Right lung (tissue), 5 donors: ENCODE results near the gene POGLUT2. TPM values are rescaled to one million over a fixed set of nuclear protein-coding genes. Genes with fewer than 3 reads are reported as not detected.
A peak's percentile ranks its signal among the peaks of the same experiment; 100 is the strongest.
"Not testable (repeated sequence)": the region's sequence is repeated elsewhere in the genome, so short reads cannot be mapped to it uniquely, and the experiment has no call there.

Experiments
- DNase-seq, 2 donors: peaks; one replicate each; pipeline ENCODE4 v3.0.0-alpha.2; 2013
- polyA plus RNA-seq, 5 donors: library from polyadenylated mRNA; unstranded; fragments of 120-200 nt; gene quantifications; one replicate each; pipeline versions ENCODE4 v1.2.1 to v1.2.3, GENCODE V29; 2013; ENCODE audit warnings: inconsistent platforms in 1 of 5, low replicate concordance in 1 of 5; ENCODE audit not compliant: insufficient read length in 5 of 5, insufficient read depth in 1 of 5

POGLUT2 gene
- polyA plus RNA-seq, 5 donors, result 30.8 to 40.1 (median 34.2) TPM

- no peak for DNase-seq
These were observed 14.0 kb upstream of the POGLUT2 start for GRCh38 chr13:102812611-102813287.

GRCh38 chr13:102807699-102808098, 8.9 kb upstream of the POGLUT2 start:
- no peak for DNase-seq

- DNase-seq, result no peak
These were observed 6.9 kb upstream of the POGLUT2 start for GRCh38 chr13:102805680-102806079.

DNA sequence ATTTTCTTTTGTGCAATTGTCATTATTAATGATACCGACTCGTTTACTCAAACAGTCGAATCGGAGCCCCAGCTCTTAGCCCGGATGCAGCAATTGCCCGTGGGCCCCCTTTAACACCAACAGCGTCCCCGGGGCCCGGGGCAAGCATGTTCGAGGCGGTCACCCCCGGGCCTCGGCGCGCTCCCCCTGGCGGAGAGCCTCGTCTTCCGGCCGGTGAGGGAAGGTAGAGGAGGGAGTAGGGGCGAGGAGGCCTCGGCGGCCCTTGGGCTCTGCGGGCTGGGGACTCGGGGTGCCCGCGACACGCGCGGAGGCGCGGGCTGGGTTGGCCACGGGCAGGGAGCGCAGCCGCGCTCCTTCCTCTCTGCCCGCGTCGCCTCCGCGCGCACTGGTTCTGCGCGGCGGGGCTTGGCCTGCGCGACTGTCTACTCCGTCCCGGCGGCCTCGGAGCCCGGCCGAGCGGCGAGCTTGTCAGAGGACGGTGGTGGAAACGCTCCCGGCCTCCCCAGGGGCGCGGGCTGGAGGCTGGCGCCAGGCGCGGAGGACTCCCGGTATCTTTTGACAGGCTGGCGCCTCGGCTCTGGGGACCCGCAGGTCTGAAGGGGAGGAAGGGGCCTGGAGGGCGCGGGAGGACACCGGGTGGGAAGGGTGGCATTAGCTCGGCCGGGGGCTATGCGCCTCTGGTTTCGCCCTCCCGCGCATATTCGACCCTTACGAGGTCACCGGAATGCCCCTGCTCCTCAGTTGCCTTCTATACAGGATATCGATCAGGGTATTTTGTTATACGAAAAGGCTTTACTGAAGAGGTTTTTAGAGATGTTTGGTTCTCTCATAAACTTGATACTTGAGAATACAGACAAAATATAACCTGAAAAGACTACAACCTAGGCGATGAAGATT, 1.6 kb upstream of the POGLUT2 start:
- DNase-seq, result peak; percentile 81 to 82

DNA sequence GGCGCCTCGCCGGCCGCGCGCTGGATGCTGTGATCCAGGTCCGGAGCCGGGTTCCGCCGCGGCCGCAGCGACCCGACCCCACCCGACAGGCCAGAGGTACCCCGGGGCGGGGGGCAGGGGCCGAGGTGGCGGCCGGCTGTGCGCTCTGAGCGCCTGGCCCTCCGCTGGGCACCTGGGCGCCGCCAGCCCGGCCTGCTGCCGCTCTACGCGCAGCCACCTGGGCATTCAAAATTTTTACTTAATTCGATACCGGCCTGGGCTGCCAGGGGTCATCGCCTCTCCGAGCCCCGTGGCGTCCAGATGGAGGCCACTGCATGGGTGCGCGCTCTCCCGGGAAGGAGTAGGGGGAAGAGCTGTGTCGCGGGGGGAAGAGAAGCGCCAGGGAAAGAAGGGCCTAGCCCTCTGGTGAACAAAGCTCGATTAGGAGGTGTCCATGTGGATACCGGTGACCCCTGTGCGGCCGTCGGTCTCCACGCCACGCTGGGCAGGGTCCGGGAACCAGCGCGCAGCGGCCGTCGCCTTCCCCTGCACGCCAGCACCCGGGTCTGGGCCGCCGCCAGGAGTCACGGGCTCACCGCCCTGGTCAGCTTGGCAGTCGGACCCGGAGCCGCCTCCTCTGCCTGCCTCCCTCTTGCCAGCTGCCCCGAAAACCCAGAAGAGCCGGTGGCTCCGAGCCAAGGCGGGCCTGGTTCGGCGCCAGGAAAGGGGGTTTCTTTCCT, 809 bp upstream of the POGLUT2 start:
- DNase-seq, result peak in 1 of 2 donors; percentile 44

DNA sequence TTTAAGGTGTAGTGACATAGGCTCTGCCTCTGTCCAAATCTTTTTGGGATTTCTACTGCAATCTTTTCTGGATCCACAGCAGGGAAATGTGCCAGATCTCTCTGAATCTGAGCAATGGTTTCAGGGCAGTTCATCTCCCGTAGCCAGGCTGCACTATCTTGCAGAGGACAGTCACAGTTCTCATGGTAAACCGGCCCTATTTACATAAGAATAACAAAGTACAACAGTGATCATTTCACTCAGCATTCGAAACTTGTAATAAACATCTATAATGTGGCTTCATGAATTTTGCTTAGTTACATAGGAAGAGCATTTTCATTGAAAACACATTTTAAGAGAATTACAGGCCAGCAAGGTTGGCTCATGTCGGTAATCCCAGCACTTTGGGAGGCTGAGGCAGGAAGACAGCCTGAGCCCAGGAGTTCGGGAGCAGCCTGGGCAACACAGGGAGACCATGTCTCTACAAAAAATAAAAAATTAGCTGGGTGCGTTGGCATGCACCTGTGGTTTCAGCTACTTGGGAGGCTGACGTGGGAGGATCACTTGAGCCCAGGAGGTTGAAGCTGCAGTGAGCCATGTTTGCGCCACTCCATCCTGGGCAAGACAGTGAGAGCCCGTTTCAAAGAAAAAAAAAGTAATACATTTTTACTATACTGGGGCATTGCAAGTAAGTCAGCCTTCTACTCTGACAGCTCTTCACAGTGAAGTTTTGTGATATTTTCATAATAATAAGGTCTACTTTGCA, 5.0 kb downstream of the POGLUT2 start:
- no peak for DNase-seq

DNA sequence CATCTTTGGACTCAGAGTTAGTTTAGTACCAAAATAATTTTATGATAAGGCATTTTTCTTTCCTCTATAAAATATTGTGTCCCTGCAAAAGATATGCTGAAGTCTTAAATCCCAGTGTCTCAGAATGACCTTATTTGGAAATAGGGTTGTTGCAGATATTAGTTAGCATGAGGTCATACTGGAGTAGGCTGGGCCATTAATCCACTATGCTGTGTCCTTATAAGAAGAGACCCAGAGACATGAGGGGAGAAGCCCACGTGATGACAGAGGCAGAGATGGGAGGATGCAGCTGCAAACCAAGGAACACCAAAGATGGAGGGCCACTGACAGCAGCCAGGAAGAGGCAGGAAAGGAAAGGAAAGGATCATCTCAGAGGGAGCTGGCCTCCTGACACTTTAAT, 6.4 kb downstream of the POGLUT2 start:
- no peak for DNase-seq

- DNase-seq, result no peak
These were observed 10.1 kb downstream of the POGLUT2 start for GRCh38 chr13:102788683-102789082.

DNA sequence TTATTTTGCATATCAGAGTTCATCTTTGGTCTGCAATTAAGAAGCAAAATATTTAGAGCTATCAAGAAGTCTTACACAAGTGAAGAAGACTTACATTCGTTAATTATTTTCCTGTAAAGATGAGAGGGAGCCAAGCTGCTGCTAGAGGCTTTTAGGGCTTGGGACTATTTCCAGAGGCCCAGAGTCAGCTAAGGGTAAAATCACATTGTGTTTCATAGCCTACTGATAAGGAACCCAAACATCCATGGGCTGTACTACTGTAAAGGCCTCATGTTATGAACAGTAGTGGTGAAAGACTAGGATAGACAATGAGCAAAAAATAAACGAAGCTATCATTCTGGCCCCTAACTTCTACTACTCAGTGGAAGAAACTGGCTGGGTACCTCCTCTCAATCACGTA, 14.3 kb downstream of the POGLUT2 start:
- DNase-seq, result no peak

- no peak for DNase-seq
These were observed 17.2 kb downstream of the POGLUT2 start for GRCh38 chr13:102781591-102781990.

- not testable (repeated sequence) for DNase-seq
These were observed 18.1 kb downstream of the POGLUT2 start for GRCh38 chr13:102780656-102781055.

- DNase-seq, result no peak
These were observed 19.2 kb downstream of the POGLUT2 start for GRCh38 chr13:102779436-102780159.

DNA sequence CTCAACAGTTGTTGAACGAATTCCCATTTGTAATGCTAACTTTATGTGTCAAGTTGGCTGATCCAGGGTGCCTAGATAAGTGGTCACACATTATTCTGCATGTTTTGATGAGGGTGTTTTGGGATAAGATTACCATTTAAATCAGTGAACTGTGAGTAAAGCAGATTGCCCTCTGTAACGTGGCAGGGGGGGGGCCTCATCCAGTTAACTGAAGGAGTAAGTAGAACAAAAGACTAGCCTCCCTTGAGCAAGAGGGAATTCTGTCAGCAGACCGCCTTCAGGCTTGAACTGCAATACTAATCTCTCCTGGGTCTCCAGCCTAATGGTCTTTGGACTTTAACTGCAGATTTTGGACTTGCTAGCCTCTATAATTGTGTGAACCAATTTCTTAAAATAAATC, 21.0 kb downstream of the POGLUT2 start:
- DNase-seq, result no peak

DNA sequence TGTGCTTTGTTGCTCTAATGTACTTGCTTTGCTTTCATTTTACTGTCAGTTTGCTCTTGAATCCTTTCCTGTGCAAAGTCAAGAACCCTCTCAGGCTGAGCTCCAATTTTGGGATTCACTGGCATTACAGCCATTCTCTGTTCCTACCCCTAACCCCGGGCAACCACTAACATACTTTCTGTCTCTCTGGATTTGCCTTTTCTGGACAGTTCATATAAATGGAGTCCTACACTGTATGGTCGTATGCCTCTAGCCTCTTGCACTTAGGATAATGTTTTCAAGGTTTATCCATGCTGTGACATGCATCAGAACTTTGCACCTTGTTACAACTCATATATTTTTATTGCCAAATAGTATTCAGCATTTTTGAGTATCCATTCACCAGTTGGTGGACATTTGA, 22.5 kb downstream of the POGLUT2 start:
- DNase-seq, result no peak

DNA sequence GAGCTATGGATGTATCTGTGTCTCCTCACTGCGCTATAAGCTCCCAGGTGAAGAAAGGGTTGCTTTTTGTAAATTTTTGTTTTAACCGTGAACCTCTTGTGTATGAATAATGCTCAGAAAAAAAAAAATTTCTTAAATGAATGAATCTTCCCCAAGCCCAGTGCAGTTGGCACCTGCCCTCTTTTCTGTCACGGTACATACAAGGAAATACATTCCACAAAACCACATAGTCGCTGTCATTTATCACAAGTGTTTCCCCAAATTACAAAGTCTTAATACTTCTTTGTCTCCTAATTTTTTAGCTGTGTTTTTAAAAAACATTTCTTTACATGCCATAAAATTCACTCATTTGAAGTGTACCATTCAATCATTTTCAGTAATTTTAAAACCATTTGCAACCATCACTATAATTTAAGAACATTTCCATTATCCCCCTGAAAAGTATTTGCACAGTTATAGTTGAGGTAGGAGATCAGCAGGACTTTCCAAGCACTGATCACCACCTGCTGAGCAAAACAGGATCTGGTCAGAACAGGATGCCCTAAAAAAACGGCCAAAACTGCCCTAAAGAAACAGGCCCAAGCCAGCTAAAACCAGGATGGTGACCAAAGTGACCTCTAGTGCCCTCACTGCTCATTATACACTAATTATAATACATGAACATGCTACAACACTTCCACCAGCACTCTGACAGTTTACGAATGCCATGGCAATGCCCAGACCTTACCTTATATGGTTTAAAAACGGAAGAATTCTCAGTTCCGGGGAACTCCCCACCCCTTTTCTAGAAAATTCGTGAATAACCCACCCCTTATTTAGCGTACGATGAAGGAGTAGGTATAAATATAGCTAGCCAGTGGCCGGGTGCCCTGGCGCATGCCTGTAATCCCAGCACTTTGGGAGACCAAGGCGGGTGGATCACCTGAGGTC, 23.9 kb downstream of the POGLUT2 start:
- no peak for DNase-seq

DNA sequence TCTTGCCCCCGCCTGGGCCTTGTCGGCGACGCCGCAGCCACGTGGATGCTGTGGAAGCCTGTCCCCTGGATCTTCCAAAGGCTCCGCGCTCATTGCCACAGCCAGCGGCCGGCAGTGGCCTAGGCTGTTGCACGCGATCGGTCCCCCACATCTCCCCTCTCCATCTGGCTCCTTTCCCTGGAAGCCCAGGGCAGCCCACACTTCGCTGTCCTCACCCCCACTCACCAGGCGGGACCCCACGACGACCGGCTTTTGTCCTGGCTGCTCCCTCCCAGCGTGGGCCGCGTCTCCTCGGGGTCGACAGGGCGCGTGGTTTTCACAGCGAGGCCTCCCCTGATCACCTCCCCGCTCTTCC, 24.6 kb downstream of the POGLUT2 start:
- DNase-seq, result no peak

- DNase-seq, result peak; percentile 88 to 89
These were observed 25.1 kb downstream of the POGLUT2 start, which contains the start of gene TEX30 for GRCh38 chr13:102773441-102774213. Gene TEX30 (minus strand): TSS chr13:102773786. CDS start chr13:102770026, 3,760 bp downstream.

DNA sequence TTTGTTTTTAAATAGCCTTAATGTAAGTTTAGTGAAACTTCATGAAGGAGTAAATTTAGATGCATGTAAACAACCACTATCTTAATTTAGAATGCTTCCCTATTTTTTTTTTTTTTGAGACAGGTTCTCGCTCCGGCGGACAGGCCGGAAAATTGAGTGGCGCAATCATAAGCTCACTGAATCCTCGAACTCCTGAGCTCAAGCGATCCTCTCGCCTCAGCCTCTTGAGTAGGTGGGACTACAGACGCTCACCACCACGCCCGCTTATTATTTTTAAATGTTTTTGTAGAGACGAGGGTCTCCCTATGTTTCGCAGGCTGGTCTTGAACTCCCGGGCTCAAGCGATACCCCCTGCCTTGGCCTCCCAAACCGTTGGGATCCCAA, 26.7 kb downstream of the POGLUT2 start:
- DNase-seq, result no peak
